ENCODE data around the gene HPS5. TPM values are rescaled to one million over a fixed set of nuclear protein-coding genes. Genes with fewer than 3 reads are reported as not detected.

HPS5 gene
- 47.5 and 48.2 TPM in 2 replicates for total RNA-seq

GRCh38 chr11:18321969-18322711 lies at the start of gene HPS5, which contains the start of gene GTF2H1:
Gene HPS5, minus strand, starts transcription at chr11:18322140. Its CDS starts 4,282 bp downstream, at chr11:18317858.
Gene GTF2H1, plus strand, starts transcription at chr11:18322567. Its CDS starts 10,508 bp downstream, at chr11:18333075.

GRCh38 chr11:18265949-18266348 lies 56.0 kb downstream of the HPS5 start, which contains the start of gene SAA1:
Gene SAA1, plus strand, starts transcription at chr11:18266264. Its CDS starts 624 bp downstream, at chr11:18266888.

GRCh38 chr11:18248561-18248960 lies 73.4 kb downstream of the HPS5 start, which contains the start of gene SAA2:
Gene SAA2, minus strand, starts transcription at chr11:18248668. Its CDS starts 657 bp downstream, at chr11:18248011.

GRCh38 chr11:18236664-18237356 lies 85.1 kb downstream of the HPS5 start, which contains the start of gene SAA4:
Gene SAA4, minus strand, starts transcription at chr11:18236802. Its CDS starts 876 bp downstream, at chr11:18235926.

Other genes starting within 250 kb of the HPS5 start
- gene SAAL1, start 216.1 kb downstream of the HPS5 start, total RNA-seq = 7.1 and 11.1 TPM in 2 replicates
- gene MRGPRX3, start 189.6 kb downstream of the HPS5 start, total RNA-seq = not detected in 2 replicates
- gene MRGPRX4, start 149.3 kb downstream of the HPS5 start, total RNA-seq = not detected in 2 replicates
- gene SAA4, start 85.3 kb downstream of the HPS5 start, total RNA-seq = not detected in 2 replicates
- 0.46 and 40.6 TPM in 2 replicates for gene SAA2, start 73.5 kb downstream of the HPS5 start, total RNA-seq
- gene SAA1, start 55.9 kb downstream of the HPS5 start, total RNA-seq = 28.7 TPM in 1 of 2 replicates, not detected in the other
- gene GTF2H1, start 427 bp upstream of the HPS5 start, total RNA-seq = 58.8 and 64.6 TPM in 2 replicates
- gene LDHA, start 72.4 kb upstream of the HPS5 start, total RNA-seq = 1,096 and 1,193 TPM in 2 replicates
- not detected in 2 replicates for gene LDHC, start 90.2 kb upstream of the HPS5 start, total RNA-seq
- gene LDHAL6A, start 133.7 kb upstream of the HPS5 start, total RNA-seq = not detected in 2 replicates
- 47.8 and 51.7 TPM in 2 replicates for gene TSG101, start 204.8 kb upstream of the HPS5 start, total RNA-seq